GM12872 (cell line): ENCODE data around the gene EN2.

Experiments used
- TF ChIP-seq, protein P1 (sequence below): IDR thresholded peaks from 3 replicates; pipeline ENCODE4 v1.5.1; 2011; ENCODE audit warnings: low read depth, mild to moderate bottlenecking, low read length, moderate library complexity; ENCODE audit not compliant: insufficient read depth

Gene EN2

DNA sequence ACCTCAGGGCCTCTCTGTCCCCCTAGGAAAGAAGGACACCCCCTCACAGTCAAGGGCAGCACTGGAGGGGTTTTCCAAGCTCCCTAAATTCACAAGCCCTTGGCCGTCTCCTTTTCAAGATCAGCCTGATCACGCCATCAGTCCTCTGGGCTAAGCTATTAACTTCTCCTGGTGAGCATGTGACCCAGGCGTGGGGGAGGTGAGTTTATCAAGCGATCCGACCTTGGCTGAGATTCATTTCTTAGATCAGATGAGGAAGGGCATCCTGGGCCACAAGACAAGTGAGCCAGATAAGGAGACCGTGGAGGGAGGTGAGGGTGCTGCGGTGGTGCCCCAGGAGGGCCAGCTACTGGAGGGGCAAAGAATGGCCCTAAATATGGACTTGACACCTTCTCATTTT lies 19.2 kb upstream of the EN2 start:
- TF ChIP-seq, protein P1, sequence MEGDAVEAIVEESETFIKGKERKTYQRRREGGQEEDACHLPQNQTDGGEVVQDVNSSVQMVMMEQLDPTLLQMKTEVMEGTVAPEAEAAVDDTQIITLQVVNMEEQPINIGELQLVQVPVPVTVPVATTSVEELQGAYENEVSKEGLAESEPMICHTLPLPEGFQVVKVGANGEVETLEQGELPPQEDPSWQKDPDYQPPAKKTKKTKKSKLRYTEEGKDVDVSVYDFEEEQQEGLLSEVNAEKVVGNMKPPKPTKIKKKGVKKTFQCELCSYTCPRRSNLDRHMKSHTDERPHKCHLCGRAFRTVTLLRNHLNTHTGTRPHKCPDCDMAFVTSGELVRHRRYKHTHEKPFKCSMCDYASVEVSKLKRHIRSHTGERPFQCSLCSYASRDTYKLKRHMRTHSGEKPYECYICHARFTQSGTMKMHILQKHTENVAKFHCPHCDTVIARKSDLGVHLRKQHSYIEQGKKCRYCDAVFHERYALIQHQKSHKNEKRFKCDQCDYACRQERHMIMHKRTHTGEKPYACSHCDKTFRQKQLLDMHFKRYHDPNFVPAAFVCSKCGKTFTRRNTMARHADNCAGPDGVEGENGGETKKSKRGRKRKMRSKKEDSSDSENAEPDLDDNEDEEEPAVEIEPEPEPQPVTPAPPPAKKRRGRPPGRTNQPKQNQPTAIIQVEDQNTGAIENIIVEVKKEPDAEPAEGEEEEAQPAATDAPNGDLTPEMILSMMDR, result no peak

DNA sequence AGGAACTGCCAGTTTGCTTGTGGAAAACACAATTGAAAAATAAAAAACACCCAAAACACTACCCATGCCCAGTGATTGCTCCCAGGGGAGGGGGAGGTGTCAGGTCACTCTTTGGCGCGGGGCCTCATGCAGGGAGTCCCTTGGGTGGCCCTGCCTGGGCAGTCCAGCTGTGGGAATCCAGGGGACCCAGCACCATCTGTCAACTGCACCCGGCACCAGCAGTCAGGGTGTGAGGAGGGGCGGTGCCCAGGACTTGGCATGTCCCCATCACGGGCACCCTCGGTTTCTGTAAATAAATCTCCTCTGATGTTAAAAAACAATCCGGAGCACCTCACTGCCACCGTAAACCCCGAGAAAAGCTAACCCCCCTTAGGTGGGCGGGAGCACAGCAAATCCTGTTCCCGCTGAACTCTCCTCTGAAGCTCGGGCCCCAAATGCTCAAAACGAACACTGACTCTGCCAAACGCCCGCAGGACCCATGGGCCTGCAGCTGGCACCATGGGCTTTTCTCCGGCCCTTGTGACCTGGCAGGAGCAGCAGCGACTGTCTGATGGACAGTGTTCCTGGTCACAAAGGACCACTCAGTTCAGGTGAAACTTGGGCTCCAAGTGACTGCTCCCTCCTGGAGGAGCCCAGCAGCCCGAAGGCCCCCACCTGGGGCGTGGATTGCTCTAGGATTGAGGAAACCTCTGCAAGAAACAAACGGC lies 18.5 kb upstream of the EN2 start:
- TF ChIP-seq, protein P1, result no peak

DNA sequence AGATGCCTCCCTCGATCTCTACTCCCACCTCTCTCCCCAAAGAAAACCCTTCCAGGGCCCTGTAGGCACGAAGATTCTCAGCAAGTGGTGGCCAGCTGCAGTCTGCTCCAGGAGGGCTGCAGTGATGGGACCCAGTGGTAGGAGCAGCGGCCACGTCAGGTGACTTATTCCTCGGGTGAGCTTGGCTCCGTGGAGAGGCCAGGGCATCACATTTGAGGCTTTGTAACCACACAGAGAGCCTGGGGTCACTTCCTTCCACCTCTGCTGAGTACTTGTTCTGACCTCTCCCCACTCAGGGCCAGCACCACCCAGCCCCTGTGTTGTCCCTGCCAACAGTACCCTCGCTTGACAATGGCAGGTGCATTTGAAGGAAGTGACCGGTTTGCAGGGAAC lies 17.9 kb upstream of the EN2 start:
- TF ChIP-seq, protein P1, result no peak

DNA sequence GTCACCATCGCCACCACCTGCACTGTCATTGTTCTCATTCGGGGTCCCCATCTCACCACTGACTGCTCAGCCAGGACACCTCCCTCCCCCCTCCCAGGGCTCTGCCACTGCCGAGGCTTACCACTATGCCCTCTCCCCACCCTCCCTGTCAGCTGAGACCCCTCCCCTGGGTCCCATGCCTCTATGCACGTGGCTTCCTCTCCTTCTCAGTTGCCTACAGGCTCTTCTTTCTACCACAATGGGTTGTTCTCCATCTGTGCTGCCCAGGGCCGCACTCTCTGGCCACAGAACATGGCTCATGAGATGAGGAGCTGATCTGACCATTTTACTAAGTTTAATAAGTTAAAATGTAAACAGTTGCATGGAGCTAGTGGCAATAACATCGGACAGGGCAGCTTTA lies 16.1 kb upstream of the EN2 start:
- TF ChIP-seq, protein P1, result no peak

DNA sequence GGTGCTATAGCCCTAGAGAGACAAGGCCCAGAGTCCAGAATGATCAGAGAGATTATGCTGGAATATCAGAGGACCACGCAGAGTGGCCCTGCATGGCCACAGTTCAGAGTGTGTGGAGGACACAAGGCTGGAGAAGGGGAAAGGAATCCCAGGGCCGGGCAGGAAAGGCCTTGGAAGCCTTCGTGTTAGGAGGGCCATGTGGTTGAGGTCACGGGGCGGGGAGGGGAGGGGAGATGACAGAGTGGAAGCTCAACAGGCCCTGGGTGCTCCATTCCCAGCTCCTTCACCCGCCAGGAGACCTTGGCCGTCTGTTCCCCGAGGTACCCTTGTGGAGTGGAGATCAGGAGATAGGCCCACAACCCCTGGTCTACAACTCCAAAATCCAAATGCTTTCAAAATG lies 13.2 kb upstream of the EN2 start:
- TF ChIP-seq, protein P1, result no peak

DNA sequence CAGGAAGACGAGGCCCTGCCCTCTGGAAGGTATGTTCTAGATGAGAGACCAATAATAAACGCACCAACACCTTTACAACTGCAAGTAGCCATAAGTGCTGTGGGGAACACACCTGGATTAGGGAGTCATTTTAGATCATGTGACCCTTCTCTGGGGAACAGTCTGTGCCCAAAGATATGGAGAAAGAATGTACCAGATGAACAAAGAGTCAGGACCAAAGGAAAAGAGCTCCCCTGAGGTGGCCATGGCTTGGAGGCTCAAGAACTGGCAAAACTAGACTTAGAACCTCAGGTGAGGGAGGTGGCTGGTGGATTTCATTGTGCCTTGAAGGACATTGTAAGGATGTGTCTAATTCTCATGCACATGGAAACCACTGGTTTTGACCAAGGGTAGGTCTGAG lies 10.3 kb upstream of the EN2 start:
- TF ChIP-seq, protein P1, result no peak

DNA sequence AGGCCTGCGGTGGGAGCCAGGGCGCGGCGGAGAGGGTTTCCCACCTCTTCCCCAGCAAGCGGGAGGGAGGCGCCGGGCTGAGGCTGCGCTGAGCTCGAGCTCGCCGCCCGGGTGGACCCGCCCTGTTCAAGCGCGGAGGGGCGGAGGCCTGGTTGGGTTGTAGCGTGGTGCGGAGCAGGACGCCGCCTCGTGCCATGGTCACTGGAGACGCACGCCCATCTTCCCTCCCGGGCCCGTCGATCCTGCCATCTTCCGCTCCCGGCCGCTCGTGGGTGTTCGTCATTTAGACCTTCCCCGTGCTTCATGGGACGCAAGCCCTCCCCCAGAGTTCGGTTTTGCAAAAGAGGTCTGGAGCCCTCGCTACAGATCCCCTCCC lies 9.3 kb upstream of the EN2 start:
- TF ChIP-seq, protein P1, result no peak
